HK-2 (cell line): ENCODE data around the gene TNFRSF14.
A peak's percentile ranks its signal among the peaks of the same experiment; 100 is the strongest.
"Not testable (repeated sequence)": the region's sequence is repeated elsewhere in the genome, so short reads cannot be mapped to it uniquely, and the experiment has no call there.

Experiments
- DNase-seq: peaks from one replicate; pipeline ENCODE4 v3.0.0-alpha.2; 2018; ENCODE audit not compliant: unreplicated experiment

The TNFRSF14 gene

GRCh38 chr1:2538376-2538775 is 17.8 kb upstream of the TNFRSF14 start:
- no peak for DNase-seq

DNA sequence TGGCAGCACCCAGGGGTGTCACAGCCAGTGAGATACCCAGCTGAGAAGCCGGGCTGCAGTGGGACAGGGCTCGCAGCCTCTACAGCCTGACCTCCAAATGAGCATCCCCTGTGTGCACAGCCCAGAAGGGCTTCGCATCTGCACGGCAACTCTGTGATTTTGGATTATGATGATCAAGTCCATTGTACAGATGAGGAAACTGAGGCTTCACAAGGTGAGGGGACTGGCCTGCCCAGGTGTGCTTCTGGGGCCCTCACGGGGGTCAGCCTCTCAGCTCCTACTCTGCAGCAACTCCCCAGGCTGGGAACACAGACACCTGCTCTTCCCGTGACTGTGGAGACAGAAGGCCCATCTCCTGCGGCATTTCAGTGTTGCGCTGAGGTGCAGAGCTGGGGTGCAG is 17.3 kb upstream of the TNFRSF14 start:
- DNase-seq: no peak

- no peak for DNase-seq
Measured at GRCh38 chr1:2539312-2539907, 16.8 kb upstream of the TNFRSF14 start.

- DNase-seq: no peak
Measured at GRCh38 chr1:2540816-2541492, 15.2 kb upstream of the TNFRSF14 start.

GRCh38 chr1:2541619-2542245 is 14.4 kb upstream of the TNFRSF14 start:
- no peak for DNase-seq

GRCh38 chr1:2542246-2542915 is 13.8 kb upstream of the TNFRSF14 start:
- no peak for DNase-seq

DNA sequence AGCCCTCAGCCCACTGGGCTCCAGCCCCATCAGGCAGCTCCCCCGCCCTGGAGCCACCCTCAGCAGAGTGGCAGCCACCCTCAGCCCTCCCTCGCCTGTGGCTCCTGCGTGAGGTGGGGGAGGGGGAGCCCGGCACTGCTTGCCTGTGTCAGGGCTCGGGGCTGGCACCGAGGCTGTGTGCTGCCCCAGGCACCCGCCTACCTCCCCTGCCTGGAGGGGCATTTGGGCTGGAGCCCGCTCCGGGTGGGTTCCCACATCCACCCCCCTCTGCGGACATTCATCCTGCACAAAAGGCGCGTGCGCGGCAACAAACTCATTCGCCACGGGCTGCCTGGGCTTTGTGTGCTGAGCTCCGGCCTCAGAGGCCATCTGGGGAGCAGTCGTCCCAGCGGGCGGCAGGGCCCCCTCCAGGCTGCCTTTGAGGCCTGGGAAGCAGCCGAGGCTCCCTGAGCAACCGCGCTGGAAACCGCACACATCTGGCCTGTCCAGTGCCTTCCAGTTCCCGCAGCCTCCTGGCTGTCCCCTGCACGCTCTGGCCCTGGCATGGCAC is 12.6 kb upstream of the TNFRSF14 start:
- DNase-seq: no peak

DNA sequence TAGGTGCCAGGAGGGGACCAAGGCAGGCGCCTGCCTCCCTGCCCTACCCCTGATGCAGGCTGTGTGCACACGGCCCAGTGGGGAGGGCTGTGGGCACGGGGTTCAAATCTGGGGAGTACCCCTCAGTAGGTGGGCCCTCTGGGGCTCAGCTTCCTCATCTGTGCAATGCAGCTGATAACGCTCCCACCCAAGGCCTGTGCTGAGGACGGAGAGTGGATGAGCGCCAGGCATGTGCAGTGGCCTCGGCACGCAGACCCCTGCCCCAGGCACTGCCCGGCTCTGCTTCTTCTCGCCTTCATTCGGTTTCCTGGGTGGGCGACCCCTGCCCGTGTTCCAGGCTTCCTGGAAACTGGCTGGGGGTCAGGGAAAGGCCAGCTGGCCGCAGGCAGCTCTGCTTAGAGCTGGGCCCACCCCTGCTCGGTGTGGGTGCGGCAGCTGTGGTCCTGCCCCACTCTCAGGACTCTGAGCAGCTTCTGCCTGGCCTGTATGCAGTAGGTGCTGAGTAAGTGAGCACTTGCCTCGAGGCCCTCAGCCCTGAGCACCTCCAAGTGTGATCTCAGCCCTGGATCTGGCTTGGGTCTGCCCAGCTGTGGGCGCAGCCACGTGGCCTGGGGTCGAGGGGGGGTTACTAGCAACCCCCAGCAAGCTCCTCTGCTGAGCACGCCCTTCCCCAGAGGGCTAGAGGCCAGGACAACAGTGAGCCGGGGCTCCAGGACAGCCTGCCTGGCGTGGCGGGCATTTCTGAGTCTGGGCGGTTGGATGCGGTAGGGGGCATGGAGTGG is 11.9 kb upstream of the TNFRSF14 start:
- no peak for DNase-seq

DNA sequence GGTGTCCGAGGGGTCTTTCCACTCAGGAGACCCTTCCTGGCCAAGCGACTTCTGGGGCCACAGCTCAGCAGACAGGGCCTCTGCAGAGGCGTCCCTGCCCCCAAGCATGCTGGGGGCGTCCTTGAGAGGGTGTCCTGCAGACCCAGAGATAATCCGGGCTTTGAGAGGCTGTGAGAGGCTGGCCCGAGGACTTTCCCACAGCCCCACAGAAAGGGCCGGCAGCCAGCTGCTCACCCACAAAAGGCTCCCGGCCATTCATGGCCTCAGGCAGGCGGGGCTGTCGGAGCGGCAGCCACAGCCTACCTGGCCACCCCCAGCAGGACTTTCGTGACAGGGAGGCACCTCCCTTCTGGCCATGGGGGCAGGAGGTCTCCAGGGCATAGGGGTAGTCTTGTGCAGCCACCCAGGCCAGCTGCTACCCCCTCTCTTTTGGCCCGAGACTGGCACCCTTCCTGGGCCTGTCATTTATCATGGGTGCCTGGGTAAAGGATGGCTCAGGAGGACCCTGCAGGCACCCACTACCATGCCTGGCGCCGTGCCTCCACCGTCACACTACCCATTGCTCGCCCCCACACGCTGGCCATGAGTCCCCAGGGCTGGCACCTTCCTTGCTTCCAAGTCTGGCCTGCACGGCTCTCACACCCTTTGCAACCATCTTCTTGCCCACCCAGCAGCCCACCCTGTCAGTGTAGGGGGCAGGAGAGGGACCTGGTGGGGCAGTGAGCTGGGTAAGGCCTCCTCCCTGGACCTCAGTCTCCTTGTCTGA is 11.1 kb upstream of the TNFRSF14 start:
- DNase-seq: no peak

GRCh38 chr1:2545754-2546514 is 10.2 kb upstream of the TNFRSF14 start:
- peak; percentile 86 for DNase-seq

DNA sequence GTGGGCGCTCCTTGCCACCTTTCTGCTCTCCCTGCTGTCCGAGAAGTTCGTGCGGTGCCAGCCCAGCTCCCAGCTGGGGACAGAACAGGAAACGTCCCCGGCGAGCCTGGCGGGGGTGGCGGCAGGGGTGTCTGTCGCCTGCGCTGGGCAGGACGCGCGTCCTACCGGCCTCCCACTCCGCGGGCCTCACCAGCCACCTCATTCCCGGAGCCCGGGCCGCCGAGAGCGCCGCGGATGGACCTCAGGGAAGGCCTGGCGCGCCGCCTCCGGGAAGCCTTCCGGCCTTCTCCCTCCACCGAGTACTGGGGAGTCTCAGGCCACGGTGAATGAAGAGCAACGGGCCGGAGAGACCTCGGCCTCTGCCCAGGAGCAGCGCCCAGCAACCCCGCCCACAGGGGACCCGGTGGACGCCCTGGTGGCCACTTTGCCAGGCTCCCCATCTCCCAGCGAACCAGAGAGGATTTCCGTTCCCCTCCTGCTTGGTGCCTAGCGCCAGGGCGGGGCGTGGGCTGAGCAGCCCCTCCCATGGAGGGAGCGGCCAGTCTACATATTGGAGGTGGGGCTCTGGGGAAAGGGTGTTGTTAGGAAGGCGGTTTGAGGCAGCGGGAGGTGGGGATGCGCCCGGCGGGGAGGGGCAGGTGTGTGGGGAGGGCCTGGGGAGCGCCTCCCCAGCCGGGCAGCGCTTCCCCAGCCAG is 9.5 kb upstream of the TNFRSF14 start:
- DNase-seq: peak; percentile 89

- DNase-seq: peak; percentile 53
Measured at GRCh38 chr1:2547210-2548067, 8.7 kb upstream of the TNFRSF14 start.

DNA sequence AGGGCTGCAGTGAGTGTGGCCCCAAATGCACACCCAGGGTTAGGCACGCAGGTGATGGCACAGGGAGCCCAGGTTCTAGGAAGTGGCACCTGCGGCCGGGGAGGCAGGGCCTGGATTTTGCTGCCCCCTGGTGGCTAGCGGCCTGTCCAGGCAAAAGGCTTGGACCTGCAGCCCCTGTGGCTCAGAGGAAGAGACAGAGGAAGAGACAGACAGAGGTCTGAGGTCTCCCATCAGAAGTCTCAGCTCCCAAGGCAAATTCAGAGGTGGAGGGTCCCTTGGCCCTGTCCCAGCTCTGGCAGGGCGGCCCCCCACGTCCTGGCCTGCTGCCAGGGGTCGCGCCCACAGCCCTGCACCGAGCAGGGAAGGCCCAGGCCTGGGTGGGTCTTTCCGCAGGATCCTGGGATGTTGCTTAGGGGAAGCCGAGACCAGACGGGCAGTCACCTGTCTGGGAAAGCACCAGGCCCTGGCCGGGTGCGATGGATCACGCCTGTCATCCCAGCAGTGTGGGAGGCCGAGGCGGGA is 8.0 kb upstream of the TNFRSF14 start:
- DNase-seq: peak; percentile 82

GRCh38 chr1:2549367-2550029 is 6.7 kb upstream of the TNFRSF14 start:
- not testable (repeated sequence) for DNase-seq

DNA sequence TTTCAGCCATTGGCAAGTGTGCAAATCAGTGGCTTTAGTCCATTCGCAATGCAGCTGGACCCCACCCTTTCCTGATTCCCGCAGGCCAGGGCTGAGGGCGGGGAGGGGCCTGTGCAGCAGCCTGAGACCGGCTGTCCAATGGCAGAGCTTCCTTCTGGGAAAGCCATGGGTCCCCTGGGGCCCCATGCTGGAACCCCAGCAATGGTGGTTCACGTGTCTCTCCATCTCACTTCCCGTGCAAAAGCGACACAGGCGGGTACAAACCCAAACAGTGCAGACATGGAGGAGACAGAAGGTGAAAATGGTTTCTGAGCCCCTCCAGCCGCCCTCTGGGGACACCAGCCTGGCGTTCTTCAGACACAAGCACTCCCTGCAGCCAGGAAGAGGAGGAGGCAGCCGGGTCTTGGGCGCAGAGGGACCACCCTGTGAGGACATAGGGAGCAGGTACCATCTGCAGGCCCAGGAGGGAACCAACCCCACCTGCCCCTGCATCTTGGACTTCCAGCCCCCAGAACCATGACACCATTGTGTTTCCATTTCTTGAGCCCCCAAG is 5.8 kb upstream of the TNFRSF14 start:
- DNase-seq: not testable (repeated sequence)

GRCh38 chr1:2551544-2551943 is 4.6 kb upstream of the TNFRSF14 start:
- not testable (repeated sequence) for DNase-seq

DNA sequence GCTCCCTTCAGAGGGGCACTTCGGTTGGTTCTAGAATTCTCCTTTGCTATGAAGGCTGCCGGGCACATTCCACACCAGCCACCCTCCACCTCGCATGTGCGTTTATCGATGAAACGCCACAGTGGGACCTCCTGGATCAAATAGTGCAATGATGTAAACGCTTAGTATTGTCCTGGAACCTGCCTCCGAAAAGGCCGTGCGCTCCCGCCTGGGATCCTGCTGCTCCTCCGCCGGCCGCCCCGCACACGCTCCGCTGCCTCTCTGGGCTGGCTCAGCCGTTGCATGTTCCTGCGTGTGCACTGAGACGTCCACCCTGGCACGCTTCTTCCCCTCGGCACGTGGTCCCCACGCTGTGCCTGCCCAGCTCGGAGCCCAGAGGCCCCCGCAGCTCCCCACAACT is 4.0 kb upstream of the TNFRSF14 start:
- DNase-seq: no peak
